HG02642 (cell line): ENCODE results near the gene ALS2CL.
"Not testable (repeated sequence)": the region's sequence is repeated elsewhere in the genome, so short reads cannot be mapped to it uniquely, and the experiment has no call there.

Experiments
- ATAC-seq: cut with Tn5 transposase; IDR thresholded peaks from one replicate; pipeline ENCODE4 v1.9.1; 2021; ENCODE audit warnings: mild to moderate bottlenecking; ENCODE audit not compliant: unreplicated experiment, poor library complexity

Gene ALS2CL

GRCh38 chr3:46693038-46693891 lies at the start of gene ALS2CL:
Gene ALS2CL, minus strand, starts transcription at chr3:46693679. Its CDS starts 4,239 bp downstream, at chr3:46689440.
- no peak for ATAC-seq

GRCh38 chr3:46742992-46743585 lies 49.6 kb upstream of the ALS2CL start:
- ATAC-seq: no peak

DNA sequence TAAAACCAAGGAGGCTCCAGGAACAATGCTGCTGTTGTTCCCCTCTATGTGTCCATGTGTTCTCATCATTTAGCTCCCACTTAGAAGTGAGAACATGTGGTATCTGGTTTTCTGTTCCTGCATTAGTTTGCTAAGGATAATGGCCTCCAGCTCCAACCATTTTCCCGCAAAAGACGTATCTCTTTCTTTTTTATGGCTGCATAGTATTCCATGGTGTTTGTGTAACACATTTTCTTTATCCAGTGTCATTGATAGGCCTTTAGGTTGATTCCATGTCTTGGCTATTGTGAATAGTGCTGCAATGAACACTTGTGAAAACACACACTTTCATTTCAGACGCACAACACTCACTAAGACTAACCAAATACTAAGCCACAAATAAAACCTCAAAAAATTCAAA lies 46.1 kb upstream of the ALS2CL start:
- not testable (repeated sequence) for ATAC-seq

DNA sequence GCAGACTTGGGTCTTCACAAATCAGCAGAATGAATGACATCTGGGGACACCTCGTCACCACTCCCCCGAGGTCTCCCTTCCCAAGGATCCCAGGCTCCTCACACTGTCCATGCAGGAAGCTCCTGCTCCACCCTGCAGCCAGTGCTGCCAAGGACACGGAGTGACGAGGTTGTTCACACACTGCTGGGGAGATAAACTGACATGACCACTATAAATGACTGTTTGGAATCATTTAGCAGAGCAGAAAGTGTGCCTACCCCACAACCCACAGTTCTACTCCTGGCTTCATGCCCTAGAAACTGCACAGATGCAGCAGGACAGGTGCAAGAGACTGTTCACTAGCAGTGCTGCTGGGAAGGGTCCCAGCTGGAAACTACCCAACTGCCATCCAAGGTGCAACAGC lies 43.9 kb upstream of the ALS2CL start:
- no peak for ATAC-seq

GRCh38 chr3:46736006-46736872 lies 42.8 kb upstream of the ALS2CL start:
- ATAC-seq: no peak

DNA sequence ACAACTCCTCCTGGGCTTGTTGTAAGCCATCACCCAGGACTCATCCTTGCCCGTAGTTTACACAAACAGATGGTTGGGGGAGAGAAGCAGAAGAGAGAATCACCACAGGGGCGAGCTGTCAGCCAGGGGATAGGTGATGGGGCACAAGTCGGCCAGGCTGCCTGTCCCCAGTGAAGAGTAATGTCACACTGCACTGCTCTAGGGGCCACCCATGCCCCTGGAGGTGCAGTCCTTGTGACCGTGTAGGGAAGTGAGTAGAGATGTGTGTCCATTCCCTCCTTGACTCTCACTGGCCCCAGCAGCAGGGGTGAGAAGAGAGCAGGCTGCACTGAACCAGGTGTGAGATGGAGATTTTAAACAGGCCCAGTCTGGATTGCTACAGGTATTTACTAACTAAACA lies 41.3 kb upstream of the ALS2CL start:
- no peak for ATAC-seq

GRCh38 chr3:46733026-46733800 lies 39.7 kb upstream of the ALS2CL start:
- no peak for ATAC-seq

GRCh38 chr3:46731795-46732194 lies 38.3 kb upstream of the ALS2CL start:
- ATAC-seq: peak; percentile 58

GRCh38 chr3:46730819-46731218 lies 37.3 kb upstream of the ALS2CL start:
- ATAC-seq: no peak

- ATAC-seq: no peak
These were observed 35.6 kb upstream of the ALS2CL start for GRCh38 chr3:46729038-46729437.

GRCh38 chr3:46725621-46726314 lies 32.3 kb upstream of the ALS2CL start:
- no peak for ATAC-seq

DNA sequence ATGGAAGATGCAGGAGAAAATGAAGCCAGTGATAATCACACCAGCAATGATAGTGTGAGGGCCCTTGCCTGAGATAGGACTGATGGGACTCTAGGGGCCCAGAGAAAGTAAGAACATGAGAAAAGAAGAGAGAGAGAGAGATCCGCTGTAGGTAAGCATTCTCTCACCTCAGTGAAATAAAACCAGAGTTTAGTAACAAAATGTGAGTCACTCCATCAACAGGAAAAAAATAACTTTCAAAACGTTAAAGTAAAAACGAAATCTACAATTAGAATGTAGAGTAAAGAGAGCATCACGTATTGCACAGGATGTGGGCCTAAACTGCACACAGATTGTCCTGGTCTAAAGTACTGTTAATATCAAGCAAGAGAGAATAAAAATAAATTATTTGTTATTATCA lies 30.9 kb upstream of the ALS2CL start:
- ATAC-seq: no peak

DNA sequence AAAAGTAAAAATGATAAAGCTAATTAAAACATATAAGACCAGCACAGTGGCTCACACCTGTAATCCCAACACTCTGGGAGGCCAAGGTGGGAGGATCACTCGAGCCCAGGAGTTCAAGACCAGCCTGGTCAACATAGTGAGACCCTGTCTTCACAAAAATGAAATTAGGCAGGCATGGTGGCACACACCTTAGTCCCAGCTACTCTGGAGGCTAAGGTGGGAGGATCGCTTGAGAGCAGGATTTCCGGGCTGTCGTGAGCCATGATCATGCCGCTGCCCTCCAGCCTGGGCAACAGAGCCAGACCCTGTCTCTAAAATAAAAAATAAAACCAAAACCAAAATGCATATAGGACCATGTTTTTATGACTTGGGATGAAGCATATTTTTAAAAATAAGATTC lies 29.0 kb upstream of the ALS2CL start:
- ATAC-seq: no peak

GRCh38 chr3:46721009-46721408 lies 27.5 kb upstream of the ALS2CL start:
- no peak for ATAC-seq

GRCh38 chr3:46719735-46720271 lies 26.3 kb upstream of the ALS2CL start:
- ATAC-seq: no peak

- ATAC-seq: no peak
These were observed 25.6 kb upstream of the ALS2CL start for GRCh38 chr3:46719044-46719565.

- no peak for ATAC-seq
These were observed 24.2 kb upstream of the ALS2CL start, which contains the start of gene PRSS50 for GRCh38 chr3:46717447-46718231. Gene PRSS50, minus strand, starts transcription at chr3:46717869. Its CDS starts 45 bp downstream, at chr3:46717824.
